ENCODE measurements around the gene XYLB. TPM values are rescaled to one million over a fixed set of nuclear protein-coding genes. Genes with fewer than 3 reads are reported as not detected.

The XYLB gene
- 14.3 TPM for total RNA-seq

GRCh38 chr3:38346587-38347410 lies at the start of gene XYLB:
TSS of gene XYLB (plus strand) at chr3:38346785. CDS start at chr3:38346869, 84 bp downstream.

GRCh38 chr3:38453075-38453912 lies 106.7 kb downstream of the XYLB start, which contains the start of gene ACVR2B:
TSS of gene ACVR2B (plus strand) at chr3:38453890. CDS start at chr3:38454323, 433 bp downstream.

Small RNAs within 50 kb of the gene (small RNA-seq; reads per million reads assigned to genes)
- gene RNU6-235P (ENCODE audit: low replicate concordance) = not detected

Other genes with a start within 250 kb of the XYLB start
- 62.8 TPM for gene ACAA1, start 209.7 kb upstream of the XYLB start, total RNA-seq
- gene MYD88, start 208.1 kb upstream of the XYLB start, total RNA-seq = 22.5 TPM
- gene OXSR1, start 181.2 kb upstream of the XYLB start, total RNA-seq = 39.1 TPM
- gene SLC22A13, start 81.0 kb upstream of the XYLB start, total RNA-seq = 6.1 TPM
- 1.7 TPM for gene SLC22A14, start 64.5 kb upstream of the XYLB start, total RNA-seq
- 24.1 TPM for gene ACVR2B, start 107.1 kb downstream of the XYLB start, total RNA-seq
- gene EXOG, start 149.6 kb downstream of the XYLB start, total RNA-seq = 13.5 TPM

Data from metanephros (tissue), 2 donors.